ENCODE measurements around the gene RAET1E.

GRCh38 chr6:149917679-149918078, 19.8 kb upstream of the RAET1E start:
- TF ChIP-seq EZH2 (IDR thresholded peaks at IDR 0.05; ENCODE audit: insufficient read depth, poor library complexity, severe bottlenecking) (no peak), EZH2phosphoT487 (IDR thresholded peaks at IDR 0.05; ENCODE audit: insufficient read depth, low read depth) (no peak)
